GM10847 (cell line): ENCODE results near the gene HOXA5.

Source experiments
- POLR2A ChIP-seq: IDR thresholded peaks from 2 replicates; pipeline ENCODE4 v1.6.1; 2011; ENCODE audit not compliant: insufficient read length; ENCODE audit errors: extremely low read depth

The HOXA5 gene

DNA sequence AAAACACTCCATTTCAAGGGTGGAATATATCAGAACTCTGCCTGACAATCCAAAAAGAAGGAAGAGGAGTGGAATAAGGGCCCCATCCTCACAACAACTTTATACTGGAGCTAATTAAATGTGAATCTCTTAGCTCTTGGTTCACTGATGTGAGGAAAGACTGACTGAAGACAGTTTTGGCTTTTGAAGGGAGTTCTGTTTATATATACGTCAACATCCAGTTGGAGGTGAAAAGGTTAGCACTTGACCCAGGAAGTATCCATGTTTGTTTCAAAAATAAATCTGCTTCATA lies 50.7 kb downstream of the HOXA5 start:
- no peak for TF ChIP-seq POLR2A

DNA sequence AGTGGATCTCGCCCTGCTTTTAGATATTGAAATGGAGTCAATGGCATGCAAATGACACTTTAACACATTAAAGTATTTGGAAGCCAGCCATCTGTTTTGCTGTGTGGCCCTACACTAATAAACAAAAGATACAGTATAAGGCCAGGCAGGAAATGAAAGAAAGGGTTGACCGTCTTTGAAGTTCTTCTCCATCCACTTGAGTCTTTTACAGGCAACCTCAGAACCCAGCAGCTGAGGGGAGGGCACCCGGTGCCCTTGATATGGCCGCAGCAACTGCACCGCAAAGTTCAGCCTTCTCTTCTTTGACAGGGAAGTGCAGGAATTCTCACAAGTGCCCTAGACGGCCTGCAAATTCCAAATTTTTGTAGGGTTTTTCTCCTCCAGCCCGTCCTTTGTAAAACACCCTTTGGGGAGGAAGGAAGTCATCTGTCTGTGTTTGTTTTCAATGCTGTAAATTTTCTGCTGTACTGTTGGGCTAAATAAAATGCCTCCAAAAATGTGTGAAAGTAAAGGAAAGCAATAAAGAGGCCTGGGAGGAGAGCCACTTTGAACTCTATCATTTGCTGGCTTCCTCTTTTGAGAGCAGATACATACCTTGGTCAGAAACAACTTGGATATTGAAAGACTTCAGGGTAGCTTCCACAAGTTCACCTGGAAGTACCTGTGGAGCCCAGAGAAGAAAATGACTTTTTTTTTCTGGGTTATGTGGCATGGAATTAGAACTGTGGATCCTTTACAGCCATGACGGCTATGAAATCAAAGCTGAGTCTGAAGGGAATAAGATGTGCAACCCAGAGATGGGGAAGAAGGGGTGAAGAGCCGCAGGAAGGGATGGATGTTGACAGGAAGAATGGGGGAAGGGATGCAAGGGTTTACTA lies 51.3 kb downstream of the HOXA5 start:
- no peak for TF ChIP-seq POLR2A

DNA sequence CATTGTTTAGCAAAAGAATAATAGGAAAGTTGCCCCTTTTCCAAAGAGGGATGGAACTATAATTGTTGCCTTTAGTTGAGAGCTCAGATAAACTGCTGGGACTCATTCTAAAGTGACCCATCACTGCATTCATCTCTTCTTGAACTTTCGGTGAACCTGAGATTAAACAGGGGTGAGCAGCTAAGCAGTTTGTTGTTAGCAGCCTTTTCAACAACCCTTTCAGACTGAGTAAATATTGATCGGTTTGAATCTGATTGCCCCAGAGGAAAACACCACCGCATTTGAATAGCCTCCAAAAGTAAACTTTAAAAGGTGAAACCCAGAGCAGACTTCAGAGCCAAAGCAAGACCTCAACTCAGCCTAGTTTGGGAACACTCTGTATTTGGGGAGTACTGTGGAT lies 52.4 kb downstream of the HOXA5 start:
- no peak for TF ChIP-seq POLR2A
